ENCODE measurements around the gene CRACR2B. TPM values are rescaled to one million over a fixed set of nuclear protein-coding genes. Genes with fewer than 3 reads are reported as not detected.
A peak's percentile ranks its signal among the peaks of the same experiment; 100 is the strongest.

The CRACR2B gene
- total RNA-seq, 1 experiment from 2014 or later = not detected

DNA sequence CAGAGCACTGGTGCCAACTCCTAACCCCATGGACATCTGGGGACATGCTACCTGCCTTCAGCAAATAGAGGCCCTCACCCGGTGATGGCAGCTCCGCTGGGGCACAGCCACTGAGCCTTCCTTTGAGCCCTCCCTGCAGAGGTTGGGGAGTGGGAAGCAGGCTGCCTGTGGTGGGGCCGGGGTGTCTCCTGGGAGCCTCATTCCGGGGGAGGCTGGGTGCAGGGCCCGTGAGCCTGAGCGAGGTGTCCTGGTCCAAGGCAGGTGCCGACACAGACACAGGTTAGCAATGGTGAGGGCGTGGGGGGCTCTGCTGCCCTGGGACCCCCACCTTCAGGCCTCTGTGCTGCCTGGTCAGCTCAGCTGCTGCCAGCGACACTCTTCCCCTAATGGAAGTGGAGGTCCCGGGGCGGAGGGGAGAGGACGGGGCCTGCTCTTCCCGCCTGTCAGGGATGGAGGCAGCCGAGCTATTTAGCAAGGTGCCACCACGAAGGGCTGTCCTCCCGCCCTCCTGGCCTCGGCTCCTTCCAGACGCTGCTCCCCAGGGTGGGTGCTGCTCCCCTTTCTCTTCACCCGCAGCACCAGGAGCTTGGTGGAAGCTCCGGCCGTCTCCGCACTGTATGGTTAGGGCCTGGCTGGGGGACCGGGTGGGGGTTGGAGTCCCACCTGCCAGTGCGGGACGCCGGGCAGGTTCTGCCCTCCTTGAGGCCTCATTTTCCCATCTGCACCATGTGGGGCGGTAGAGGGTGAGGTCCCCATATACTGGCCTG lies 26.1 kb downstream of the CRACR2B start:
- DNase-seq (ENCODE audit: low spot score) = no peak

GRCh38 chr11:854601-855329 lies 27.0 kb downstream of the CRACR2B start:
- DNase-seq (ENCODE audit: low spot score) = no peak

DNA sequence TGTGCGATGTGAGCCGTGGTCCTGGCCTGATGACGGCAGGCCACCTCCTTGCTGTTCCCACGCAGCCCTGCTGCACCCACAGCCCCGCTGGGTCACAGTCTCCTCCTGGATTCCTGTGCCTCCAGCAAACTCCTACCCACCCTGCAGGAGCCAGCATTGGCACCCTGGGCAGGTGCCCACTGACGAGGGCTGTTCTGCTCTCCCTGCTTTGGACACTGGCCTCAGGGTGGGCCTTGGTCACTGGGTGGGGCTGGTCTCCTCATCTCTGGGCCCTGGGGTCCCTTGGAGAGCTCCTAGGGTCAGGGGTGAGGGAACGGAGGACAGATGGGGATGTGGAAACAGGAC lies 27.6 kb downstream of the CRACR2B start:
- DNase-seq (ENCODE audit: low spot score) = no peak

- DNase-seq (ENCODE audit: low spot score) = no peak
Observed at GRCh38 chr11:855796-856195, 28.1 kb downstream of the CRACR2B start.

DNA sequence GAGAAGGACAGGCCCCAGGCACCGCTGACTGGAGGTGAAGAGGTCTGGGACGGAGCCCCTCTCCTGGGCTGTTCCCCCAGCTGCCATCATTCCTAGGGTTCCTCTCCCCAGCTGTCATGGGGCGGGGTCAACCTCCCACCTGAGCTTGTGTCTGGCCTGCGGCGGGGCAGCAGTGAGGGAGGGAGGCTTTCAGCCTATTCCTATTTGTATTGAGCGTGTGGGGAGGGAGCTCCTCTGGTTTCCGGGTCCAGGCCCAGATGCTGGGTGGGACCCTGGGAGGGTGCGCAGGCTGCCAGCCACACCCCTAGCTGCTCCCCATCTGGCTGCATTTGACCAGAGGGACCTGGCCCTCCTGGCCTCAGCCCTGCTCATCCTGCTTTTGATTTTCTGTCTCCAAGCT lies 28.7 kb downstream of the CRACR2B start:
- DNase-seq (ENCODE audit: low spot score) = no peak

DNA sequence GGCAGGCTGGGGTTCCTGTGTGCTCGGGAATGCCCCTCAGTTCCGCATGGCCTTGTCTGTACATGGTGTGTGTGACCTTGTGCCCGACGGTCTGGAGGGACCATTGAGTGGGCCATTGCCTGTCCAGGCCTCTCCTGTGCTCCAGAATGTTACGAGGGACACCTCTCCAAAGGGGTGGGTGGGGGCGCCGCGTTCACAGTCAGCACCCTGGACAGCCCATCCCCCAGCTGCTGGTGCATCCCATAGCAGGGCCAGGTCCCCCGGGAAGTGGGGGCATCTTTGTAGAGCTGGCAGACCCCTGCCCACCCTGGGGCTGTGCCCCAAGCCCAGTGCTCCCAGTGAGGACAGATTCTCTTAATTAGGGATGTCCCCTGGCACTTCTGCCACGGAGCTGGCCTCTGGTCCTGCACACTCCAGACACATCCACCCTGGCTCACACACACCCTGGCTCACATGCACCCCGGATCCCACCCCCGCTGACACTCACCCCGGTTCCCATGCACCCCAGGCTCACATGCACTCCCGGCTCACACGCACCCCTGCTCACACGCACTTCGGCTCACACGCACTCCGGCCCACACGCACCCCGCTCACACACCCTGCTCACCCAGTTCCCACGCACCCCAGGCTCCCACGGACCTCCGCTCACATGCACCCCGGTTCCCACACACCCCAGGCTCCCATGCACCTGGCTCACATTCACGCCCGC lies 30.5 kb downstream of the CRACR2B start:
- no peak for DNase-seq (ENCODE audit: low spot score)

- DNase-seq (ENCODE audit: low spot score) = no peak
Observed at GRCh38 chr11:858762-859339, 31.1 kb downstream of the CRACR2B start.

DNA sequence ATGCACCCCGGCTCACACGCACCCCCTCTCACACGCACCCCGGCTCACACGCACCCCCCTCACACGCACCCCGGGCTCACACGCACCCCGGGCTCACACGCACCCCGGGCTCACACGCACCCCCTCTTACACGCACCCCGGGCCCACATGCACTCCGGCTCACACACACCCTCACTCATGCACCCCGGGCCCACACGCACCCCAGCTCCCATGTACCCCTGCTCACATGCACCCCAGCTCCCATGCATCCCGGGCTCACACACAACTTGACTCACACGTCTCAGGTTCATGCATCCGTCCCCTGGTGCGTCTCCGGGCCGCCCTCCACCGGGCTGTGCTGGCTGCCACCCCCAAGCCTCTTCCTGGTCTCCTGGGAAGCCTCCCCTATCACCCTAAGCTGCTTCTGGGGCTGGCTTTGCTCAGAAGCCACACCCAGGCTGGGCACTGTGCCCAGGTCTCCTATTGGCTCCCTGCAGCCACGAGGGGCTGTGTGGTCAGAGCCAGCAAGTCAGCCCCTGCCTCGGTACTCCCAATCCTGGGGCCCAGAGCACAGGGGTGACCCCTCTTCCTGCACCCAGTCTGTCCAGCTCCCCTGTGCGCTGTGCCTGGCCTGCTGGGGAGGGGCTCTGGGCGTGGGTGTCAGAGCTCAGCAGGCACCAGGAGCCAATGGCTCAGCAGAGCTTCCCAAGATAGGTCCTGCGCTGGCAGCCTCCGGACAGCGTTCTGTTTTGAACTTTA lies 31.8 kb downstream of the CRACR2B start:
- DNase-seq (ENCODE audit: low spot score) = peak; percentile 63

DNA sequence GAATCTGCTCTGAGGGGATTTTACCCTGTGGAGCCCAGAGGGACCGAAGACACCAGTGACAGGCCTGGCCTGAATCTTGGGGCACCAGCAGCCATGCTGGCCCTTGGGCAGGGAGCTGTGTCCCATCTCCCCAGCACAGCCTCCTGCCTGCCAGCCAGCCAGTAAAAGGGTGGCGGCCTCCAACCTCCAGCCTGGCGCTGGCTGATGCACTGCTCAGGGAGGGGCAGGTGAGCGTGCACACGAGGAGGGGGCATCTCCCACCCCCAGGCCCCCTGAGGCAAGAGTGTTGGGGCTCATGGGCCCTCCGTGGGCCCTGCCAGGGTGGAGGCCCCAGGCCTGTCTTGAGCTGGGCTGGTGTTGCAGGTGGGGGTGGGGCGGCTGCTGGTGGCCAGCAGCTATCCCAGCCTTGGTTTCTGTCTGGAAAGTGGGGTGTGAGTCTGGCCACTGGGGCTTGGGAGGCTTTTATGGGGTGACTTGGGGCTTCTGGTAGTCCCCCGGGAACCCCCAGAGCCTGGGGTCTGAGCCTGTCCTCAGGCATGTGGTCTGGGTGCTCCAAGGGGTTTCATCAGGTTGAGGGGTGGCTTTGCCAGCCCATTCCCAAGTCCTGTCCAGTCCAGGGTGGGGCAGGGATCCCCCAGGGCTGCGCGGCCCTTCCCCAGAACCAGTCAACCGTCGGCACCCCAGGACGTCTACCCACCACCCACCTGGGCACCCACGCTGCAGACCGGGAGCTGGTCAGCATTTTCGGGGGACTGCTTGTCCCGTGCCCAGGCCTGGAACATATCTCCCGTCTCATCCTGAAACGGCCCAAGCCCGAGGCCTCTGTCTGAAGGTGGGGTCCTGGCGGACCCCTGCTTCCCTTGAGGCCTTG lies 32.8 kb downstream of the CRACR2B start:
- DNase-seq (ENCODE audit: low spot score) = no peak

- DNase-seq (ENCODE audit: low spot score) = no peak
Observed at GRCh38 chr11:861105-861479, 33.4 kb downstream of the CRACR2B start.

DNA sequence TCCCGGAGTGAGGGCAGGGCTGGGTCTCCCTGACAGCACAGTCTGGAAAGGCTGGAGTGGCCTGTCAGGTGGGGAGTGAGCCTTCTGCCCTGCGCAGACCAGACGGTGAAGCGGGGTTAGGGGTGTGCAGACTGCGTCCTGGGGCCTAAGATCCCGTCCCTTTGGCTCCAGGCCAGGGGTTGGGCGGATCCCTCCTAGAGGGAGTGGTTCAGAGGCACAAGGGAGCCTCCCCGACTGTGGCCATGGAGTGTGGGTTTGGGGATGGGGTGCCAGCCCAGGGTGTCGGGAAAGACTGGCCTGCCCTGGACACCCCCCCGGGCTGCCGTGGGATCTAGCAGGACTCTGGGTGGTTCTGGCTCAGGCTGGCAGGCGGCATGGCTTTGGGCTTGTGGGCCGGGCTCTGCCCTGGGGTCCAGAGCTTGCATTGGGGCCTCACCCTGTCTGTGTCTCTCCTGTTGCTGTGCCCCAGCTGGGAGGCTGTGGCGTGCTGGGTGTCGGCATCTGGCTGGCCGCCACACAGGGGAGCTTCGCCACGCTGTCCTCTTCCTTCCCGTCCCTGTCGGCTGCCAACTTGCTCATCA lies 34.5 kb downstream of the CRACR2B start:
- no peak for DNase-seq (ENCODE audit: low spot score)

GRCh38 chr11:862696-863022 lies 34.9 kb downstream of the CRACR2B start:
- no peak for DNase-seq (ENCODE audit: low spot score)

DNA sequence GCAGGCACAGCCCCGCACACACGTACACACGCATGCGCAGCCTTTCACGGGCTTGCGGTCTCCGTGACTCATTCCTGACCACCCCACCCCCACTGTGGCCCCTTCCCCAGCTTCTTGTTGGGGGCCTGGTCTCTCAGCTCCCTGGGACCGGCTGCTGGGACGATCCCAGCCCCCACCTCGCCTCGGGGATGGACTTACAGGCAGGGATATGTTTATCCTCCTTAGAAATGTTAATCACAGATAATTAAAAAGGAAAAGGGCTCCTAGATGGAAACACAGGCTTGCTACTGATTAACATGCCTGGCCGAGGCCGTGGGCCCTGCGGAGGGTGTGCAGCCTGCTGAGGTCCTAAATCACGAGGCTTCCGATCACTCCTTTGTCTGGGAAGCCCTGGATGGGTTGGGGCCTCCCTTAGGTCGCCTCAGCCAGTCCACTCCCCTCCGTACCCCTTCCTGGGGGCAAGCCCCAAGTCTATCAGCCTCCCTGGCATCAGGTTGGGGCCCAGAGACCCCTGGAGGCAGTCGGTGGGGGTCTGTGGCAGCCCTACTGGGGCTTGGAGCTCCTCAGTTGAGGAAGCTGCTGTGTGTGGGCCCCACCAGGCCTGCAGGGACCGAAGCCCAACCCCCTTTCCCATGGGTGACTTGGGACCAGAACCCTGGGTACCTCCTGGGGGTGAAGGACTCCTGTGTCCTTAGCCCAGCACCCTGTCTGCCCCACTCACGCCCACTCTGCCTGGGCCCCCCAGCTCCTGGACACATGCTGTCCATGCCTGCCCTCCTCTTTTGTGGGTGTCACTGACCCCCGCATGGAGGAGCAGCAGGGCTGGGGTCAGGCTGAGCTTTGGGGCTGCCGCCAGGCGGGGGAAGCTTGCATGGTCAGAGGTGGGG lies 35.5 kb downstream of the CRACR2B start:
- DNase-seq (ENCODE audit: low spot score) = no peak

- DNase-seq (ENCODE audit: low spot score) = no peak
Observed at GRCh38 chr11:863910-864827, 36.5 kb downstream of the CRACR2B start.

GRCh38 chr11:864898-865297 lies 37.2 kb downstream of the CRACR2B start:
- DNase-seq (ENCODE audit: low spot score) = no peak

DNA sequence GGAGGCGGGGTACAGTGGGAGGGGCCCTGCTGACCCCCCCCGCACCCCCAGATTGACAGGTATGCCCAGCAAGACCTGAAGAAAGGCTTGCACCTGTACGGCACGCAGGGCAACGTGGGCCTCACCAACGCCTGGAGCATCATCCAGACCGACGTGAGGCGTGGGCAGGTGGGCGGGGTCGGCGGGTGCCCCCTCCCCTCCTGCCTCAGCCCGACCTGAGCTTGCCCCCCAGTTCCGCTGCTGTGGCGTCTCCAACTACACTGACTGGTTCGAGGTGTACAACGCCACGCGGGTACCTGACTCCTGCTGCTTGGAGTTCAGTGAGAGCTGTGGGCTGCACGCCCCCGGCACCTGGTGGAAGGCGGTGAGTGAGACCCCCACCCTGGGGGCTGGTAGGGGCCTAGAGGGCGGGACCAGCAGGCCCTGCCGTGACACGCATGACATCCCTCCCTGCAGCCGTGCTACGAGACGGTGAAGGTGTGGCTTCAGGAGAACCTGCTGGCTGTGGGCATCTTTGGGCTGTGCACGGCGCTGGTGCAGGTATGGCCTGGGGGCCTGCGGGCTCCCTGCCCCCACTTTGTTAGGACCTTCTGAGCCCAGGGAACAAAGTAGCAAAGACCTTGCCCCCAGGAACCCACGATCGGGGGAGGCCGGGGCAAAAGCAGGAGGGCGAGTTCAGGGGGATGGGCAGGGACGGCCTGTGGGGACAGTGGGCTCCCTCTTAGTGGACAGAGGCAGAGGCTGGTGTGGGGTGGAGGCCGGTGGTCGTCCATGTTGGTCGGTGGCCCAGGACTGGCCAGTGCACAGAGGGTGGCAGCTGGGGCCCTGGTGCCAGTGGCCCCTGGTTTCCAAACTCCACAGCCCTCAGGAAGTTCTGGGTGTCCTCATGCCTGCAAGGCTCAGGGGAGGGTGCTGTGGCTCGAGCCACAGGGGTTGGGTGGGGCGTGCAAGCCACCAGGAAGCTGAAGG lies 38.0 kb downstream of the CRACR2B start:
- DNase-seq (ENCODE audit: low spot score) = no peak

- DNase-seq (ENCODE audit: low spot score) = no peak
Observed at GRCh38 chr11:866481-866880, 38.8 kb downstream of the CRACR2B start.

All from A172 (cell line).